OCI-LY1 (cell line): ENCODE results near the gene TCF4.

Experiments
- EZH2 ChIP-seq: fragments of 200-600 bp; sonication (generic), shearing (Covaris generic); IDR thresholded peaks from 2 replicates; pipeline ENCODE4 v1.8.0; 2017; ENCODE audit warnings: borderline replicate concordance, mixed run types, mild to moderate bottlenecking, antibody characterized with exemption, low read length, moderate library complexity, mixed read lengths
- TF ChIP-seq, protein P1 (sequence below): fragments of 200-600 bp; sonication (generic), shearing (Covaris generic); IDR thresholded peaks from 2 replicates; pipeline ENCODE4 v1.5.1; 2017; ENCODE audit warnings: mild to moderate bottlenecking, antibody characterized with exemption, low read length, moderate library complexity, mixed read lengths

DNA sequence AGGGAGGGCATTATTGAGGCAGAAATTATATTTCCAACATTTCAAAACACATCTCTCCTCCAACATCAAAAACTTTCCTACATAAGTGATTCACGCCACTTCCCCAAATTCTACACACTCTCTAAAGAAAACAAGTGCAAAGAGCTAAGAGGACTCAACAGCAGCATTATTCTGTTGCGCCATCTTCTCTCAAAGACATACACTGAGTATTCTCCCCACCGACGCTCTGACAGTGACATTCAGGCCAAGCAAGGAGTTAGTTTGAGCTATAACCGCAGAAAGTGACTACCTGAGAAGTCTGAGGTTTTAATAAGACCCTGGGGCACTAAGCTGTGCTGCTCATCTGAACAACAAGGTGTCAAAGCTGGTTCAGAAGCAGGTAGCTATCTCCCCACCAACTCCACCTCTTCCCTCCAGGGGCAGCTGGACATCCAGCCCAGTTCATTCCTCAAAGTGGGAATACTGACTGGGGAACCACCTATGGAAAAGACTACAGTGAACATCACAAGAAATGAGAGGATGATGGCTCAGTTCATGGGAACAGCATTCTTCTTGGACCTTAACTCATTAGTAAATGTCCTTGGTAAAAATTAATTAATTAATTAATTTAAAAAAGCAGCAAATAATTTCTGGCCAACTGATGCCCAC lies 319.2 kb downstream of the TCF4 start:
- TF ChIP-seq, protein P1, sequence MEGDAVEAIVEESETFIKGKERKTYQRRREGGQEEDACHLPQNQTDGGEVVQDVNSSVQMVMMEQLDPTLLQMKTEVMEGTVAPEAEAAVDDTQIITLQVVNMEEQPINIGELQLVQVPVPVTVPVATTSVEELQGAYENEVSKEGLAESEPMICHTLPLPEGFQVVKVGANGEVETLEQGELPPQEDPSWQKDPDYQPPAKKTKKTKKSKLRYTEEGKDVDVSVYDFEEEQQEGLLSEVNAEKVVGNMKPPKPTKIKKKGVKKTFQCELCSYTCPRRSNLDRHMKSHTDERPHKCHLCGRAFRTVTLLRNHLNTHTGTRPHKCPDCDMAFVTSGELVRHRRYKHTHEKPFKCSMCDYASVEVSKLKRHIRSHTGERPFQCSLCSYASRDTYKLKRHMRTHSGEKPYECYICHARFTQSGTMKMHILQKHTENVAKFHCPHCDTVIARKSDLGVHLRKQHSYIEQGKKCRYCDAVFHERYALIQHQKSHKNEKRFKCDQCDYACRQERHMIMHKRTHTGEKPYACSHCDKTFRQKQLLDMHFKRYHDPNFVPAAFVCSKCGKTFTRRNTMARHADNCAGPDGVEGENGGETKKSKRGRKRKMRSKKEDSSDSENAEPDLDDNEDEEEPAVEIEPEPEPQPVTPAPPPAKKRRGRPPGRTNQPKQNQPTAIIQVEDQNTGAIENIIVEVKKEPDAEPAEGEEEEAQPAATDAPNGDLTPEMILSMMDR: no peak
- TF ChIP-seq EZH2: no peak
